Neural cell (in vitro differentiated cells): ENCODE data around the gene RMRP. TPM values are rescaled to one million over a fixed set of nuclear protein-coding genes. Genes with fewer than 3 reads are reported as not detected.
A peak's percentile ranks its signal among the peaks of the same experiment; 100 is the strongest.

ENCODE experiments used
- H2AFZ ChIP-seq: fragments of 200-600, 300-800 bp; sonication (generic), shearing (Covaris generic); 2 replicates; pipeline ENCODE4 v1.6.0; 2014; ENCODE audit warnings: low read depth, mild to moderate bottlenecking, antibody characterized with exemption, low read length, moderate library complexity
- H3F3A ChIP-seq: fragments of 200-600 bp; shearing (Covaris generic); 2 replicates; pipeline ENCODE4 v1.6.1; 2016; ENCODE audit warnings: mild to moderate bottlenecking, moderate library complexity, mixed read lengths, antibody characterized with exemption, low read length; ENCODE audit not compliant: insufficient read depth, poor library complexity, severe bottlenecking
- H3K27ac ChIP-seq: fragments of 200-600, 300-800 bp; sonication (generic), shearing (Covaris generic); 2 replicates; pipeline ENCODE4 v1.5.1; 2014; ENCODE audit warnings: mild to moderate bottlenecking, low read length, moderate library complexity
- H3K27me3 ChIP-seq: fragments of 300-800, 200-600 bp; sonication (generic), shearing (Covaris generic); 2 replicates; pipeline ENCODE4 v1.6.0; 2014; ENCODE audit warnings: mild to moderate bottlenecking, low read depth, low read length, moderate library complexity; ENCODE audit not compliant: insufficient read depth
- H3K36me3 ChIP-seq: fragments of 300-800, 200-600 bp; sonication (generic), shearing (Covaris generic); 2 replicates; pipeline ENCODE4 v1.5.1; 2014; ENCODE audit warnings: mild to moderate bottlenecking, antibody characterized with exemption, low read length, moderate library complexity; ENCODE audit not compliant: insufficient read depth
- H3K4me2 ChIP-seq: fragments of 300-800, 200-600 bp; sonication (generic), shearing (Covaris generic); 2 replicates; pipeline ENCODE4 v1.6.0; 2014; ENCODE audit warnings: mild to moderate bottlenecking, low read length
- H3K4me3 ChIP-seq: fragments of 300-800, 200-600 bp; sonication (generic), shearing (Covaris generic); 2 replicates; pipeline ENCODE4 v1.5.1; 2014; ENCODE audit warnings: mild to moderate bottlenecking, low read length, moderate library complexity
- H3K79me2 ChIP-seq: fragments of 200-600 bp; shearing (Covaris generic); replicated peaks from 2 replicates; pipeline ENCODE4 v1.6.0; 2014; ENCODE audit warnings: mild to moderate bottlenecking, low read length, moderate library complexity; ENCODE audit not compliant: insufficient read depth
- H3K9ac ChIP-seq: fragments of 300-800, 200-600 bp; sonication (generic), shearing (Covaris generic); 2 replicates; pipeline ENCODE4 v1.6.1; 2016; ENCODE audit warnings: mild to moderate bottlenecking, low read length, mixed read lengths
- H3K9me2 ChIP-seq: fragments of 200-600 bp; shearing (Covaris generic); 2 replicates; pipeline ENCODE4 v1.6.1; 2016; ENCODE audit warnings: mild to moderate bottlenecking, low read length, mixed read lengths; ENCODE audit not compliant: insufficient read depth
- H3K9me3 ChIP-seq: fragments of 200-600, 300-800 bp; sonication (generic), shearing (Covaris generic); 2 replicates; pipeline ENCODE4 v1.6.1; 2016; ENCODE audit warnings: mild to moderate bottlenecking, mixed run types, low read length, moderate library complexity, mixed read lengths
- H4K20me1 ChIP-seq: fragments of 200-600 bp; shearing (Covaris generic); 2 replicates; pipeline ENCODE4 v1.6.1; 2016; ENCODE audit warnings: mild to moderate bottlenecking, mixed run types; ENCODE audit not compliant: insufficient read depth
- EP300 ChIP-seq: fragments of 450-650 bp; conservative IDR thresholded peaks from 2 replicates; pipeline ENCODE4 v1.6.1; 2014; ENCODE audit warnings: antibody characterized with exemption, mild to moderate bottlenecking, moderate library complexity; ENCODE audit not compliant: poor library complexity, severe bottlenecking
- EZH2 ChIP-seq: fragments of 200-600, 300-800 bp; shearing (Covaris generic), sonication (generic); IDR thresholded peaks from 2 replicates; pipeline ENCODE4 v1.6.1; 2014; ENCODE audit warnings: antibody characterized with exemption, low read length, borderline replicate concordance, mild to moderate bottlenecking; ENCODE audit not compliant: insufficient read depth, poor library complexity, severe bottlenecking
- MXI1 ChIP-seq: fragments of 450-650 bp; conservative IDR thresholded peaks from 2 replicates; pipeline ENCODE4 v1.6.1; 2014; ENCODE audit warnings: antibody characterized with exemption, mild to moderate bottlenecking; ENCODE audit not compliant: poor library complexity, severe bottlenecking
- POLR2AphosphoS5 ChIP-seq: IDR thresholded peaks from 2 replicates; pipeline ENCODE4 v1.6.1; 2012
- RAD21 ChIP-seq: fragments of 450-650 bp; conservative IDR thresholded peaks from 2 replicates; pipeline ENCODE4 v1.6.1; 2014; ENCODE audit warnings: antibody characterized with exemption, mild to moderate bottlenecking, moderate library complexity
- SMC3 ChIP-seq: fragments of 450-650 bp; conservative IDR thresholded peaks from 2 replicates; pipeline ENCODE4 v1.6.1; 2014; ENCODE audit warnings: antibody characterized with exemption, mild to moderate bottlenecking, moderate library complexity; ENCODE audit not compliant: poor library complexity
- TAF1 ChIP-seq: IDR thresholded peaks from 2 replicates; pipeline ENCODE4 v1.6.1; 2012; ENCODE audit warnings: low read depth
- polyA plus RNA-seq: library from polyadenylated mRNA; depleted of rRNA; stranded (reverse); fragments of >200 nt; gene quantifications from 2 replicates; pipeline ENCODE4 v1.2.3, GENCODE V29; 2014
- TF ChIP-seq, protein P1 (sequence below): fragments of 450-650 bp; IDR thresholded peaks from 2 replicates; pipeline ENCODE4 v1.5.1; 2014; ENCODE audit warnings: antibody characterized with exemption, mild to moderate bottlenecking, moderate library complexity; ENCODE audit not compliant: poor library complexity, severe bottlenecking
- TF ChIP-seq, protein P2 (sequence below): IDR thresholded peaks from 2 replicates; pipeline ENCODE4 v1.6.1; 2012; ENCODE audit warnings: borderline replicate concordance

The RMRP gene
- polyA plus RNA-seq, 1 donor from 2014 or later: not detected

DNA sequence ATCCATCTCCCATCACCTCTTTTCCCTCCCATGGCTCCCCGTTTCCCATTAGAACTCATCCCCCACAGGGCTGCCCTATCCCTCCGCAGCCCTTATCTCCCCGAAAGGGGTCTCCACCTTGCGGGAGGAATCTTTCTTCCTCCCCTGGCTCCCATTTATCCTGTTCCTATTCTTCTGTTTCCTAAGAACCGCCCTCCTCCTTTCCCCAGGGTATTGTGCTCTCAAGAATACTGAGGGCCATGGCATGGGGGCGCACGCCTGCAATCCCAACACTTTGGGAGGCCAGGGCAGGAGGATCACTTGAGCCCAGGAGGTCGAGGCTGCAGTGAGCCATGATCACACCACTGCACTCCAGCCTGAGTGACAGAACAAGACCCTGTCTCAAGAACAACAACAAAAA lies 40.3 kb downstream of the RMRP start:
- H3K27ac ChIP-seq: no peak overlapping the region
- TF ChIP-seq EZH2: no peak
- no peak for TF ChIP-seq SMC3
- TF ChIP-seq RAD21: no peak
- TF ChIP-seq, protein P1, sequence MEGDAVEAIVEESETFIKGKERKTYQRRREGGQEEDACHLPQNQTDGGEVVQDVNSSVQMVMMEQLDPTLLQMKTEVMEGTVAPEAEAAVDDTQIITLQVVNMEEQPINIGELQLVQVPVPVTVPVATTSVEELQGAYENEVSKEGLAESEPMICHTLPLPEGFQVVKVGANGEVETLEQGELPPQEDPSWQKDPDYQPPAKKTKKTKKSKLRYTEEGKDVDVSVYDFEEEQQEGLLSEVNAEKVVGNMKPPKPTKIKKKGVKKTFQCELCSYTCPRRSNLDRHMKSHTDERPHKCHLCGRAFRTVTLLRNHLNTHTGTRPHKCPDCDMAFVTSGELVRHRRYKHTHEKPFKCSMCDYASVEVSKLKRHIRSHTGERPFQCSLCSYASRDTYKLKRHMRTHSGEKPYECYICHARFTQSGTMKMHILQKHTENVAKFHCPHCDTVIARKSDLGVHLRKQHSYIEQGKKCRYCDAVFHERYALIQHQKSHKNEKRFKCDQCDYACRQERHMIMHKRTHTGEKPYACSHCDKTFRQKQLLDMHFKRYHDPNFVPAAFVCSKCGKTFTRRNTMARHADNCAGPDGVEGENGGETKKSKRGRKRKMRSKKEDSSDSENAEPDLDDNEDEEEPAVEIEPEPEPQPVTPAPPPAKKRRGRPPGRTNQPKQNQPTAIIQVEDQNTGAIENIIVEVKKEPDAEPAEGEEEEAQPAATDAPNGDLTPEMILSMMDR: no peak
- TF ChIP-seq, protein P2, sequence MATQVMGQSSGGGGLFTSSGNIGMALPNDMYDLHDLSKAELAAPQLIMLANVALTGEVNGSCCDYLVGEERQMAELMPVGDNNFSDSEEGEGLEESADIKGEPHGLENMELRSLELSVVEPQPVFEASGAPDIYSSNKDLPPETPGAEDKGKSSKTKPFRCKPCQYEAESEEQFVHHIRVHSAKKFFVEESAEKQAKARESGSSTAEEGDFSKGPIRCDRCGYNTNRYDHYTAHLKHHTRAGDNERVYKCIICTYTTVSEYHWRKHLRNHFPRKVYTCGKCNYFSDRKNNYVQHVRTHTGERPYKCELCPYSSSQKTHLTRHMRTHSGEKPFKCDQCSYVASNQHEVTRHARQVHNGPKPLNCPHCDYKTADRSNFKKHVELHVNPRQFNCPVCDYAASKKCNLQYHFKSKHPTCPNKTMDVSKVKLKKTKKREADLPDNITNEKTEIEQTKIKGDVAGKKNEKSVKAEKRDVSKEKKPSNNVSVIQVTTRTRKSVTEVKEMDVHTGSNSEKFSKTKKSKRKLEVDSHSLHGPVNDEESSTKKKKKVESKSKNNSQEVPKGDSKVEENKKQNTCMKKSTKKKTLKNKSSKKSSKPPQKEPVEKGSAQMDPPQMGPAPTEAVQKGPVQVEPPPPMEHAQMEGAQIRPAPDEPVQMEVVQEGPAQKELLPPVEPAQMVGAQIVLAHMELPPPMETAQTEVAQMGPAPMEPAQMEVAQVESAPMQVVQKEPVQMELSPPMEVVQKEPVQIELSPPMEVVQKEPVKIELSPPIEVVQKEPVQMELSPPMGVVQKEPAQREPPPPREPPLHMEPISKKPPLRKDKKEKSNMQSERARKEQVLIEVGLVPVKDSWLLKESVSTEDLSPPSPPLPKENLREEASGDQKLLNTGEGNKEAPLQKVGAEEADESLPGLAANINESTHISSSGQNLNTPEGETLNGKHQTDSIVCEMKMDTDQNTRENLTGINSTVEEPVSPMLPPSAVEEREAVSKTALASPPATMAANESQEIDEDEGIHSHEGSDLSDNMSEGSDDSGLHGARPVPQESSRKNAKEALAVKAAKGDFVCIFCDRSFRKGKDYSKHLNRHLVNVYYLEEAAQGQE: no peak
- no peak for TF ChIP-seq MXI1
- no peak for TF ChIP-seq POLR2AphosphoS5
- no peak for TF ChIP-seq EP300
- TF ChIP-seq TAF1: no peak
- no peak overlapping the region for H2AFZ ChIP-seq
- no peaks in the 10 kb centered on the region for H3K79me2 ChIP-seq
- H3K4me2 ChIP-seq: no peak overlapping the region
- no peaks in the 10 kb centered on the region for H3K36me3 ChIP-seq
- H4K20me1 ChIP-seq: no peaks in the 10 kb centered on the region
- H3K9ac ChIP-seq: no peak overlapping the region
- H3K9me2 ChIP-seq: no peaks in the 10 kb centered on the region
- no peaks in the 10 kb centered on the region for H3F3A ChIP-seq
- no peaks in the 10 kb centered on the region for H3K9me3 ChIP-seq
- no peak overlapping the region for H3K4me3 ChIP-seq
- H3K27me3 ChIP-seq: peaks cover 33% of the 10 kb centered on the region

DNA sequence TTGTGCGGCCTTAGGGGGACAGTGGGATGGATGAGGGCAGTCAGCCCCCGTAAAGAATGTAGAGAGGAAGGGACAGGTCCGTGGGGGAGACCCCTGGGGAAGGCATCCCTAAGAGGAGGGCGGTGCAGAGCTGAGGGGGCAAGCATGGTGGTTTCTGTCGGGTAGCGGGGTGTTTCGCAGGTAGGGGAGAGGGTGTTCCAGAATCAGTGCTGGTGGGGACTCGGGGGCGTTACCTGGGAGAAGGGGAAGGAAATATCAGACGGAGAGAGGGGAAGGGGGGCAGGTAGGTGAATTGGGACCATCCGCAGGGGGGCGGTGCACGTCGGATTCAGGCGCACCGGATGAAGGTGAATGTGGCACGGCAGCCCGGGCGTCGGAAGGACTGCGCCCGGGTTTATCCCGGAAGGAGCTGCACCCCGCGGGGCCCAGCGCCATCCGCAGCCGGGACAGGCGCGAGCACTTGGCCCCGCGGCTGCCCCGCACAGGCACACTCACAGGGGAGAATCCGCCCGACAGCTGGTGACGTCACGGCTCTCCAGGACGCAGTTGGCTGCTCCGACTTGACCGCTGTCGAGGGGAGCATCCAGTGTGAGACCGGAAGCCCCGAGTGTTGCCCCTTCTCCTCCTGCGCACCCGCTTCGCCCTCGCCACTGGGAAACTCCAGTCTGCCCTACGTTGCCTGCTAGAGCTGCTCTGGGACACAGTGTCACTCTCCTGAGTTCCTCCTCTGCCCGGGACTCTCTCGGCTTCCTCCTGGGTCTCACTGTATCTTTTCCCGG lies 40.9 kb downstream of the RMRP start:
- Histone ChIP-seq H3K36me3 (no peaks in the 10 kb centered on the region), H4K20me1 (no peaks in the 10 kb centered on the region), H3F3A (no peaks in the 10 kb centered on the region), H3K9me3 (no peaks in the 10 kb centered on the region), H3K9me2 (no peaks in the 10 kb centered on the region), H3K4me2 (no peak overlapping the region), H3K27me3 (peaks cover 33% of the 10 kb centered on the region), H3K27ac (no peak overlapping the region), H3K79me2 (no peaks in the 10 kb centered on the region), H3K4me3 (peak overlapping the region; percentile 25), H3K9ac (no peak overlapping the region), H2AFZ (no peak overlapping the region)
- TF ChIP-seq EZH2 (no peak), SMC3 (no peak)
- TF ChIP-seq, protein P2: no peak
